ENCODE data around the gene ELP6. TPM values are rescaled to one million over a fixed set of nuclear protein-coding genes. Genes with fewer than 3 reads are reported as not detected.

The ELP6 gene
- total RNA-seq, 1 donor from 2014 or later: 22.1 TPM

GRCh38 chr3:47541583-47542108 lies 28.1 kb upstream of the ELP6 start:
- intact Hi-C loops (cut with DNase I): no loop called here
- TF ChIP-seq CTCF (IDR thresholded peaks at IDR 0.05) (no peak), POLR2AphosphoS5 (IDR thresholded peaks at IDR 0.05; ENCODE audit: insufficient read depth in 1 of 2, low read depth in 1 of 2) (no peak), POLR2A (IDR thresholded peaks at IDR 0.05) (no peak)

GRCh38 chr3:47540281-47540680 lies 26.8 kb upstream of the ELP6 start:
- Histone ChIP-seq H3K4me1 (no peaks in the 10 kb centered on the region), H3K27me3 (no peaks in the 10 kb centered on the region), H3K27ac (no peak overlapping the region), H3K9me3 (no peaks in the 10 kb centered on the region), H3K36me3 (no peaks in the 10 kb centered on the region), H3K4me3 (no peak overlapping the region)
- DNase-seq (ENCODE audit: extremely low spot score in 2 of 2): no peak
- TF ChIP-seq POLR2A (IDR thresholded peaks at IDR 0.05): no peak
- intact Hi-C loops (cut with DNase I): no loop called here

More at GRCh38 chr3:47541583-47542108, 28.1 kb upstream of the ELP6 start:
- H3K36me3 ChIP-seq: no peaks in the 10 kb centered on the region
- H3K4me1 ChIP-seq: no peaks in the 10 kb centered on the region
- H3K27me3 ChIP-seq: no peaks in the 10 kb centered on the region
- no peak overlapping the region for H3K4me3 ChIP-seq
- H3K9me3 ChIP-seq: no peaks in the 10 kb centered on the region
- no peak for DNase-seq (ENCODE audit: extremely low spot score in 2 of 2)
- no peak overlapping the region for H3K27ac ChIP-seq

- no peak overlapping the region for H3K4me3 ChIP-seq
- H3K27me3 ChIP-seq: no peaks in the 10 kb centered on the region
- TF ChIP-seq POLR2AphosphoS5 (IDR thresholded peaks at IDR 0.05; ENCODE audit: insufficient read depth in 1 of 2, low read depth in 1 of 2): no peak
- TF ChIP-seq POLR2A (IDR thresholded peaks at IDR 0.05): no peak
- no peak for TF ChIP-seq CTCF (IDR thresholded peaks at IDR 0.05)
- no peak overlapping the region for H3K27ac ChIP-seq
- no peak for DNase-seq (ENCODE audit: extremely low spot score in 2 of 2)
- no peaks in the 10 kb centered on the region for H3K9me3 ChIP-seq
- no peaks in the 10 kb centered on the region for H3K36me3 ChIP-seq
- intact Hi-C loops (cut with DNase I): no loop called here
- no peaks in the 10 kb centered on the region for H3K4me1 ChIP-seq
Observed at GRCh38 chr3:47536967-47537366, 23.5 kb upstream of the ELP6 start.

GRCh38 chr3:47536221-47536891 lies 22.8 kb upstream of the ELP6 start:
- Histone ChIP-seq H3K36me3 (no peaks in the 10 kb centered on the region), H3K27ac (no peak overlapping the region), H3K27me3 (no peaks in the 10 kb centered on the region), H3K4me3 (no peak overlapping the region), H3K4me1 (no peaks in the 10 kb centered on the region), H3K9me3 (no peaks in the 10 kb centered on the region)
- no peak for TF ChIP-seq POLR2A (IDR thresholded peaks at IDR 0.05)
- no peak for TF ChIP-seq POLR2AphosphoS5 (IDR thresholded peaks at IDR 0.05; ENCODE audit: insufficient read depth in 1 of 2, low read depth in 1 of 2)
- no peak for TF ChIP-seq CTCF (IDR thresholded peaks at IDR 0.05)
- intact Hi-C loops (cut with DNase I): no loop called here
- DNase-seq (ENCODE audit: extremely low spot score in 2 of 2): no peak

- Histone ChIP-seq H3K27me3 (no peaks in the 10 kb centered on the region), H3K9me3 (no peaks in the 10 kb centered on the region), H3K27ac (no peak overlapping the region), H3K36me3 (no peaks in the 10 kb centered on the region), H3K4me1 (no peaks in the 10 kb centered on the region), H3K4me3 (no peak overlapping the region)
- DNase-seq (ENCODE audit: extremely low spot score in 2 of 2): no peak
- intact Hi-C loops (cut with DNase I): no loop called here
- TF ChIP-seq POLR2AphosphoS5 (IDR thresholded peaks at IDR 0.05; ENCODE audit: insufficient read depth in 1 of 2, low read depth in 1 of 2) (peak in 1 of 2 donors; percentile 4), POLR2A (IDR thresholded peaks at IDR 0.05) (no peak)
Observed at GRCh38 chr3:47533996-47534454, 20.5 kb upstream of the ELP6 start.

- Histone ChIP-seq H3K27me3 (no peaks in the 10 kb centered on the region), H3K4me3 (no peak overlapping the region), H3K36me3 (no peaks in the 10 kb centered on the region), H3K27ac (no peak overlapping the region), H3K9me3 (no peaks in the 10 kb centered on the region), H3K4me1 (no peaks in the 10 kb centered on the region)
- TF ChIP-seq POLR2AphosphoS5 (IDR thresholded peaks at IDR 0.05; ENCODE audit: insufficient read depth in 1 of 2, low read depth in 1 of 2): peak in 1 of 2 donors; percentile 26
- TF ChIP-seq POLR2A (IDR thresholded peaks at IDR 0.05): no peak
- intact Hi-C loops (cut with DNase I): no loop called here
- DNase-seq (ENCODE audit: extremely low spot score in 2 of 2): no peak
Observed at GRCh38 chr3:47533481-47533880, 20.0 kb upstream of the ELP6 start.
